Endothelial cell of umbilical vein (primary cell): ENCODE measurements around the gene FRY. TPM values are rescaled to one million over a fixed set of nuclear protein-coding genes. Genes with fewer than 3 reads are reported as not detected.

ENCODE experiments used
- BruUV-seq: library from RNA; stranded (reverse); fragments of 400-500 nt; replicated peaks from 2 replicates; lab custom pipeline; 2021; lab: Mats Ljungman, UMichigan
- CTCF ChIA-PET: fragments of 300-600, 350-600 bp; sonication (Branson Sonifier 250); formaldehyde crosslinking; loops from one replicate; lab custom pipeline; 2021; ENCODE audit warnings: antibody characterized with exemption, inconsistent platforms; lab: Charles Lee
- POLR2A ChIA-PET: fragments of 300-600, 350-600 bp; sonication (Branson Sonifier 250); formaldehyde crosslinking; loops from one replicate; lab custom pipeline; 2021; ENCODE audit warnings: antibody characterized with exemption, inconsistent platforms; lab: Charles Lee
- DNase-seq: peaks from one replicate; pipeline ENCODE4 v3.0.0-alpha.2; 2011; ENCODE audit warnings: low read depth, low spot score
- FAIRE-seq: peaks from 2 replicates; lab custom pipeline; 2011; peaks lifted over from hg19 to GRCh38; lab: Jason Lieb, UNC
- H2AFZ ChIP-seq: 2 replicates; pipeline ENCODE4 v1.6.0; 2012; ENCODE audit warnings: low read depth, low read length, control low read depth, inconsistent platforms
- H3K27ac ChIP-seq: 2 replicates; pipeline ENCODE4 v1.5.1; 2011; ENCODE audit warnings: low read depth, mild to moderate bottlenecking, control low read depth, low read length, moderate library complexity; ENCODE audit not compliant: insufficient read depth
- H3K27me3 ChIP-seq, 2 experiments: 2 replicates each; pipeline versions ENCODE4 v1.6.0 to v1.6.1; 2011; ENCODE audit warnings: low read length in 2 of 2, mixed read lengths in 1 of 2; ENCODE audit not compliant: control insufficient read depth in 2 of 2, insufficient read depth in 2 of 2
- H3K36me3 ChIP-seq, 2 experiments: 2 replicates in 1 of 2; 3 replicates in 1 of 2; pipeline ENCODE4 v1.5.1; 2011; ENCODE audit warnings: low read length in 2 of 2, mild to moderate bottlenecking in 1 of 2, moderate library complexity in 1 of 2; ENCODE audit not compliant: control insufficient read depth in 2 of 2, insufficient read depth in 2 of 2; ENCODE audit errors: extremely low read depth in 1 of 2
- H3K4me1 ChIP-seq: 3 replicates; pipeline ENCODE4 v1.5.1; 2011; ENCODE audit warnings: mild to moderate bottlenecking, low read length; ENCODE audit not compliant: control insufficient read depth, insufficient read depth; ENCODE audit errors: extremely low read depth
- H3K4me2 ChIP-seq: 2 replicates; pipeline ENCODE4 v1.6.1; 2011; ENCODE audit warnings: low read length, control low read depth, mixed read lengths; ENCODE audit not compliant: insufficient read depth
- H3K4me3 ChIP-seq, 3 experiments: fragments of 200-600 bp in 1 of 3; sonication (generic), shearing (Covaris generic) in 1 of 3; replicated peaks in 1 of 3; 2 replicates each; pipeline ENCODE4 v1.5.1; 2011 to 2016; ENCODE audit warnings: control low read depth in 3 of 3, low read length in 3 of 3, mild to moderate bottlenecking in 2 of 3, inconsistent platforms in 1 of 3, low read depth in 1 of 3, moderate library complexity in 1 of 3; ENCODE audit not compliant: insufficient read depth in 1 of 3
- H3K79me2 ChIP-seq: 2 replicates; pipeline ENCODE4 v1.6.0; 2012; ENCODE audit warnings: low read length, inconsistent platforms; ENCODE audit not compliant: control insufficient read depth, insufficient read depth
- H3K9ac ChIP-seq: replicated peaks from 2 replicates; pipeline ENCODE3; 2011; ENCODE audit warnings: low read length, control low read depth; ENCODE audit not compliant: insufficient read depth; ENCODE audit errors: extremely low read depth
- H3K9me1 ChIP-seq: replicated peaks from 3 replicates; pipeline ENCODE4 v1.6.0; 2011; ENCODE audit warnings: mild to moderate bottlenecking, low read length; ENCODE audit not compliant: control insufficient read depth, insufficient read depth; ENCODE audit errors: extremely low read depth
- H3K9me3 ChIP-seq: replicated peaks from 2 replicates; pipeline ENCODE4 v1.5.1; 2012; ENCODE audit warnings: low read length, inconsistent platforms; ENCODE audit not compliant: control insufficient read depth, insufficient read depth
- H4K20me1 ChIP-seq: replicated peaks from 2 replicates; pipeline ENCODE3; 2011; ENCODE audit warnings: mild to moderate bottlenecking, low read length; ENCODE audit not compliant: control insufficient read depth, insufficient read depth; ENCODE audit errors: extremely low read depth
- CTCF ChIP-seq, 2 donors: IDR thresholded peaks; 1 replicate in 1 of 2; 2 replicates in 1 of 2; pipeline ENCODE4 v1.5.1; 2011; ENCODE audit warnings: low read length in 2 of 2, mild to moderate bottlenecking in 2 of 2, moderate library complexity in 2 of 2, control low read depth in 1 of 2, inconsistent platforms in 1 of 2, low read depth in 1 of 2; ENCODE audit not compliant: insufficient read depth in 1 of 2; ENCODE audit errors: extremely low read depth in 1 of 2
- EZH2 ChIP-seq: IDR thresholded peaks from 2 replicates; pipeline ENCODE4 v1.6.1; 2012; ENCODE audit warnings: borderline replicate concordance, low read depth, mild to moderate bottlenecking, moderate library complexity, low read length, inconsistent platforms; ENCODE audit not compliant: severe bottlenecking
- FOS ChIP-seq: IDR thresholded peaks from 2 replicates; pipeline ENCODE4 v1.6.1; 2011; ENCODE audit warnings: mild to moderate bottlenecking, low read length, moderate library complexity, borderline replicate concordance; ENCODE audit not compliant: insufficient read depth
- GATA2 ChIP-seq: IDR thresholded peaks from 2 replicates; pipeline ENCODE4 v1.7.0; 2011; ENCODE audit warnings: low read depth, mild to moderate bottlenecking, moderate library complexity, mixed read lengths, low read length; ENCODE audit not compliant: insufficient read length, insufficient read depth
- JUN ChIP-seq: IDR thresholded peaks from 2 replicates; pipeline ENCODE4 v1.6.1; 2011; ENCODE audit warnings: borderline replicate concordance, low read depth; ENCODE audit not compliant: insufficient read length, insufficient read depth
- MYC ChIP-seq: IDR thresholded peaks from one replicate; pipeline ENCODE4 v1.6.1; 2011; ENCODE audit warnings: mild to moderate bottlenecking, low read depth, low read length
- POLR2A ChIP-seq: IDR thresholded peaks from 2 replicates; pipeline ENCODE4 v1.6.1; 2012; ENCODE audit warnings: low read depth, mild to moderate bottlenecking, control low read depth, low read length
- POLR2AphosphoS5 ChIP-seq: IDR thresholded peaks from 2 replicates; pipeline ENCODE4 v1.6.1; 2012; ENCODE audit warnings: low read depth, mild to moderate bottlenecking, control low read depth, low read length, moderate library complexity; ENCODE audit not compliant: insufficient read depth
- dilution Hi-C: fragments of 300-500 bp; cut with MboI; formaldehyde crosslinking; loops from one replicate; pipeline ENCODE4 v1.15.0; 2019; ENCODE audit warnings: low sequenced_read_pairs; ENCODE audit not compliant: extremely low pct_ligation_motif_present
- intact Hi-C: fragments of 100-400 bp; cut with micrococcal nuclease; formaldehyde crosslinking; loops from one replicate; pipeline ENCODE4 v1.10.0; 2022
- polyA plus RNA-seq, 4 experiments: library from polyadenylated mRNA; depleted of rRNA in 3 of 4; stranded (reverse) in 3 of 4; unstranded in 1 of 4; fragments of >200 nt; gene quantifications; 2 replicates each; pipeline versions ENCODE4 v1.2.1 to v1.2.3, GENCODE V29; 2011 to 2012; ENCODE audit warnings: missing spikeins in 1 of 4
- total RNA-seq: library from RNA; stranded (reverse); gene quantifications from 2 replicates; pipeline ENCODE4 v1.2.3, GENCODE V29; 2021
- TF ChIP-seq, protein P1 (sequence below): IDR thresholded peaks from 2 replicates; pipeline ENCODE4 v1.6.1; 2011; ENCODE audit not compliant: insufficient read depth, insufficient read length

Gene FRY
- total and polyA plus RNA-seq, 2 donors (not counting 3 experiments of a cell fraction or from before 2014, with no cell fraction given), result 57.3 to 75.8 TPM

DNA sequence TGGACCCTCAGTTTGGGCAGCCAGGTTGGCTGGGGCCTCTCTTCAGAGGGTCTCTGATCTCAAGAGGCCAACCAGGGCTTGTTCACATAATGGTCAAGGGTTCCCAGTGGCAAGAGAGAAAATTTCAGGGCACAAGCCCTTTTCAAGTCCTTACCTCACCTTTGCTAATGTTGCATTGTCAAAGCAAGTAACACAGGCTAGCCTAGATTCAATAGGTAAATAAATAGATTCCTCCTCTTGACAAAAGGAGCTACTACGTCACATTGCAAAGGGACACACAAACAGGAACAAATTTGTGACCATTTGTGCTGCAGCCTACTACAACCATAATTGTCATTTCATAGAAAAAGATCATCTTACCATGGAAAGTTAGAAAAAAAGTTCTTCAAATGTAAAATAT, 33.9 kb upstream of the FRY start:
- no peak overlapping the region for H2AFZ ChIP-seq
- CTCF ChIA-PET, result no interaction called here

More for the DNA sequence above, 33.9 kb upstream of the FRY start:
- no peak for DNase-seq
- intact Hi-C loops (no loop called here), dilution Hi-C loops (no loop called here)
- H3K4me2 ChIP-seq, result no peak overlapping the region
- H3K36me3 ChIP-seq, result no peaks in the 10 kb centered on the region
- no peaks in the 10 kb centered on the region for H4K20me1 ChIP-seq
- POLR2A ChIA-PET, result no interaction called here
- no peak overlapping the region for H3K27ac ChIP-seq
- no peak overlapping the region for H3K4me3 ChIP-seq
- no peaks in the 10 kb centered on the region for H3K9me3 ChIP-seq
- no peak for FAIRE-seq
- BruUV-seq, result no TSS peak
- no peaks in the 10 kb centered on the region for H3K79me2 ChIP-seq
- no peaks in the 10 kb centered on the region for H3K27me3 ChIP-seq
- TF ChIP-seq FOS (no peak), POLR2A (no peak), GATA2 (no peak), JUN (no peak), EZH2 (no peak), POLR2AphosphoS5 (no peak), CTCF (IDR thresholded peaks at IDR 0.05; ENCODE audit: extremely low read depth in 1 of 2, insufficient read depth in 1 of 2, low read depth in 1 of 2, low read length in 2 of 2) (no peak), MYC (no peak)
- TF ChIP-seq, protein P1, sequence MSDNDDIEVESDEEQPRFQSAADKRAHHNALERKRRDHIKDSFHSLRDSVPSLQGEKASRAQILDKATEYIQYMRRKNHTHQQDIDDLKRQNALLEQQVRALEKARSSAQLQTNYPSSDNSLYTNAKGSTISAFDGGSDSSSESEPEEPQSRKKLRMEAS, result no peak
- H3K9ac ChIP-seq, result no peak overlapping the region
- no peaks in the 10 kb centered on the region for H3K4me1 ChIP-seq
- no peaks in the 10 kb centered on the region for H3K9me1 ChIP-seq
